Measurements from ENCODE around the gene CTBP2.
A peak's percentile ranks its signal among the peaks of the same experiment; 100 is the strongest.
"Not testable (repeated sequence)": the region's sequence is repeated elsewhere in the genome, so short reads cannot be mapped to it uniquely, and the experiment has no call there.

The CTBP2 gene

GRCh38 chr10:125082881-125083575, 77.3 kb downstream of the CTBP2 start:
- no peak for DNase-seq

DNA sequence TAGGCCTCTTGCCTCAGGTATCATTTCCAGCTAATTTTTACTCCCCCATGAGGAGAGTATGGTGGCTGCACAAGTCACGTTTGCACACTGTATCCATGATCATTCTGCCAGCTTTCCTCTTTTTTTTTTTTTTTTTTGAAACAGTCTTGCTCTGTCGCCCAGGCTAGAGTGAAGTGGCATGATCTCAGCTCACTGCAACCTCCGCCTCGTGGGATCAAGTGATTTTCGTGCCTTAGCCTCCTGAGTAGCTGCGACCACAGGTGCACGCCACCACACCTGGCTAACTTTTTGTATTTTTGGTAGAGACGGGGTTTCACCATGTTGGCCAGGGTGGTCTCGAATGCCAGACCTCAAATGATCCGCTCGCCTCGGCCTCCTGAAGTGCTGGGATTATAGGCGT, 77.9 kb downstream of the CTBP2 start:
- DNase-seq: not testable (repeated sequence)

GRCh38 chr10:125081931-125082330, 78.4 kb downstream of the CTBP2 start:
- DNase-seq: no peak

DNA sequence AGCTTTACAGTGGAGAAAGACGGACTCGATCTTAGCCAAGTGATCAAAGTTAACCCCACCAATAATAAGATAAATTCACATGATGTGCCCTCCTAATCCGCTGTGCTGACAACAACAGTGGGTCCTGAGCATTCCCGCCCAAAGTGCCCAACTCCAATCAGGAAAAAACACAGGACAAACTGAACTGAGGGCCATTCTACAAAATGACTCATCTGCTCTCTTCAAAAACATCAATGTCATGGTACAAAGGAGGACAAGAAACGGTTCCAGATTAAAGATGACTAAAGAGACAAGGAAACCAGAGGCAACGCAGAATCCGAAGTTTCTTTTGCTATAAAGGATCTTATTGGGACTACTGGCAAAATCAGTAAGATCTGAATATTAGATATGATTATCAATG, 79.4 kb downstream of the CTBP2 start:
- no peak for DNase-seq

DNA sequence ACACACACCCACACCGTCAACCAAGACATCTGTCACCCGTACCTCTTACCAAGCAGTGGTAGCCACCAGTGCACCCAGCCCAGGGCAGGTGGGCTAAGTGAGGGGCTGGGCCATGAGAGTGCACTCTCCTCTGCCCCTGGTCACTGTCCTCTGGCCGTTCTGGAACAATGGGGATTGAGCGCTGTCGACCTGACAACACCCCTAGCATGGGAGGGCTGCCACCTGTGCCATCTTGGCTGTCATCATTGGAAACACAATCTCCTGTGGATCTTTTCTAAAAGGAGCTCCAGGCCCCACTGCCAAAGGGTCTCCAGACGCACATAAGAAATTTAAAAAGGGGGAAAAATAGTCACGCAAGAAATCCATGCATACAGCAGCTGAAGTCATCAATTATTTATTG, 80.1 kb downstream of the CTBP2 start:
- DNase-seq: no peak

DNA sequence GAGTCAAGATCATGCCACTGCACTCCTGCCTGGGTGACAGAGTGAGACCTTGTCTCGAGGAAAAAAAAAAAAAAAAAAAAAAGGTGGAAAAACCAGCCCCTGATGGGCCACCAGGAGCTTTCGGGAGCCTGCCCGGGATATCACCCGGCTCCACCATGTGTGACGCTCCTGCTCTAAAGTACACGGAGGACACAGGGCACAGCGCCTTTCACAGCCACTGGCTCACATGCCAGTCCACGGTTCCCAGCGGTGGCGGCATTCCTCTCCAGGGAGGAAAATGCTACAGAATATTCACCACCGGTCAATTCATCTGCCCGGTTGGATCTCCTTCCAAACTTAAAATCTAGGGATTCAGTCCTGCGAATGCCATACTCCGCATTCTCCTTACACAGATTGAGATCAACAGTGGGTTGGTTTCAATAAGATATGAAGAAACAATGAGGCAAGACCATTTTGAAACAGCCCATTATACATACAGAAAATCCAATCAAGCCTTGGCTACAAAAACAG, 81.2 kb downstream of the CTBP2 start:
- no peak for DNase-seq

GRCh38 chr10:125076891-125077541, 83.3 kb downstream of the CTBP2 start:
- DNase-seq: no peak

DNA sequence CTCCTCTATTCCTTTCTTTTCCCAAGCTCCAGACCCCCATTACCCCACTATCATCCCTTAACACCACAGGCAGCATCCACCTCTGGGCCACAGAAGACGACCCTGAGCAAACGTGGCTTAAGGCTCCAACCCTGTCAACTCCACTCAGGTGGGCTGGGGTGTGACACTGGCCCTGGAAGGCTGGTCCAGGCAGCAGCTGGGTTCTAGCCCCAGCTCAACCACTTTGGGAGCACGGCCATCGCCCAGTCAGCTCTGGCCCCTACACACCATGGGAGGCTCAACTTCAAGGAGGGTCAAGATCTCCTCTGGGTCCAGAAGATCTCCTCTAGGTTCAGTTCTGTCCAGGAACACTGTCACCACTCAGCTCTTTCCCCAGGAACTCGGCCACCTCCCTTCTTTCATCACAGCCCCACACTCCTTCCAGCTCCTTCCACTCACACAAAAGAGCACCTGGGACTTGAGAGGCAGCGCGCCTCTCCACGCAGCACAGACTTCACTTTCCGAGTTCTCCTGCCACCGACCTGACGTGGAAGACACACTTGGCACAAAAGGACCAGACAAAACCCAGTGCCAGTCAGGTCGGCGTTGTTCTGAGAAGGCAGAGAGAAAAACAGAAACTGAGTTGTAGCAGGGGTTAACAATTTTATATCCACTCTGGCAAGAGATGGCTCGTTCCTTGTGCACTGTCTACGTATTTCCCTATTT, 84.1 kb downstream of the CTBP2 start:
- no peak for DNase-seq

- DNase-seq: no peak
These were observed 86.4 kb downstream of the CTBP2 start for GRCh38 chr10:125073996-125074395.

DNA sequence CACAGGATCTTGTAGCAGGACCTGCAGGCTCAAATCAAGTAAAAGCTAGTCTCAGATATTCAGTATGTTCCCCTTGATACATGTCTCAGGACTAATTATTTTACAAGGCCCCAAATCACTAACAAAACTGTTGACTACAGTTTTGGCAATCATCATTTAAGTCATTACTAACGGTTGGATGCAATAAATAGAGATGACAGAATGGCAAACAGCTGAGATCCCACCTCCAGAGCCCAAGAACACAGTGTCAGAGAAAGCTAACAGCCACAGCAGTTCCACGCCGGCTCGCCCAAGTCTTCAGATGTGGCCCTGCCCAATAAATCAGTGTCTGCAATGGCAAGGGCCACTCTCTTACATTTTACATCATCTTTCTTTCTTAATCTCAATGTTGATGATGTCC, 87.6 kb downstream of the CTBP2 start:
- no peak for DNase-seq

DNA sequence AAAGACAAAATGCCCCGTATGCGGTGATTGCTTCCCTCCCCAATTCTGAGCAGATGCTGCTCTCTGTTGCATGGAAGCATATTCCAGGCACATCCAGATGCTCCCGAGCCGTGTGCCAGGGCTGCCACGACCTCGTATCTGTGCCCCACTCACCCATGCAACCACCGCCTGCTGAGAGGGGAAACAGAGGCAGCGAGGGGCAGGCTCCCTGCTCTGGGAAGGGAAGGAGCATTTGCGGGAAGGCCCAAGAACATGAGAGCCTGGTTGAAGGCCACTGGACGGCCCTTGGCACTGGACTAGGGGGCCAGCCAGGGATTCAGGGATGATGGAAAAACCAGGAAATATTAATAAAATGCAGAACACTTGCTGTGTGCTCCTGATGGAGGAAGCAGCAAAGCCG, 89.4 kb downstream of the CTBP2 start:
- DNase-seq: no peak

GRCh38 chr10:125068406-125068805, 92.0 kb downstream of the CTBP2 start:
- DNase-seq: no peak

DNA sequence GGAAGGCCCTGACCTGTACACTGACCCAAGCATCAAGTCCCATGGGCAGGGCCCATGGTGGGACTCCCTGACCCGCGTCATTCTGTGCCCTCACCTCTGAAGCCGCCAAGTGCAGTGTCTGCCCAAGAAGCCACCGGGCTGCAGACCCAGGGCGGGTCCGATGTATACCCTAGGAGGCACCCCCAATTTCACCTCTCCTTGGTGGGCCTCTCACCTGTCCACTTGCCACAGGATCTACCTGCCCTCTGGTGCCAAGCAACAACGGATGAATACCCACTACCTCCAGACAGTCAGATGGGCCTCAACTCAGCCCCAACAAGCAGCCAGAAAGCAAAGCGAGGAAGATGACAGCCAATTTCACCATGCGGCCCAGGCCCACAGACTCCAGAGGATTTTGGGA, 92.6 kb downstream of the CTBP2 start:
- DNase-seq: no peak

- DNase-seq: no peak
These were observed 93.5 kb downstream of the CTBP2 start for GRCh38 chr10:125066764-125067450.

DNA sequence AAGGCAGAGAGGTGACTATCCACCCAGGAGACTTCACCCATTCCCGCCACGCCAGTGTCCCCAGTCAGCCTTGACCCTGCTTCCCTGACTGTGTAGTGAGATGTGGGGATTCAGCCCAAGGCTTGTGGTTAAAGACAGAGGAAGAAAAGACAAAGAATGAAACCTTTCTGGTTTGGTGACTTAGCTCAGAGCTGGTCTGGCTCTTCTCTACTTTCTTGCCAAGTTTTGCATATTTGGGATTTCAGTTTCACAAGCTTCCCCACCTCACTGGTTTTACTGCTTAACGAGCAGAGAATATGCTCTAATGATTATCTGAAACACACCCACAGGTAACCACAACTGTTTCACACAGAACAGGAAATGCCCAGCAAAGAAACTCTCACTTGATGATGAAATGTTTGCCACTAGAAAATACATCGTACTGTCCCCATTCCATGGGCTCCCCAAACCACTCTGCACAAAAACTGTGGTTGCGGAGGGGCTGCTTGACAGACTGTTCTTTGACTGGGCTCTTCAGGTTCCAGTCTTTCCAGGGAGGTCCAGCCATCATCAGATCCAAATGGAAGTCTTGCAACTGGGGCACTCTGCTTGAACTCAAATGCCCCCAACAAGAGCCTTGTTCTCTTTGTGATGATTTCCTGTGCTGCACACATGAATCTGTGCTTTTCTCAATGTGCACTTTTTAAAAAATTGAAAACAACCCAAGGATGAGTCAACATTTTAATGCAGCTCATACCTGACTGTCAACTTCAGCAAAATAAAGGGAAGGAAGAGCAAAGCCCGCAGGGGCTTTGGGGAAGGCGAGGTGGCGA, 95.5 kb downstream of the CTBP2 start:
- DNase-seq: peak; percentile 95

GRCh38 chr10:125063256-125063925, 97.0 kb downstream of the CTBP2 start:
- DNase-seq: no peak

- DNase-seq: no peak
These were observed 97.5 kb downstream of the CTBP2 start for GRCh38 chr10:125062914-125063230.

DNA sequence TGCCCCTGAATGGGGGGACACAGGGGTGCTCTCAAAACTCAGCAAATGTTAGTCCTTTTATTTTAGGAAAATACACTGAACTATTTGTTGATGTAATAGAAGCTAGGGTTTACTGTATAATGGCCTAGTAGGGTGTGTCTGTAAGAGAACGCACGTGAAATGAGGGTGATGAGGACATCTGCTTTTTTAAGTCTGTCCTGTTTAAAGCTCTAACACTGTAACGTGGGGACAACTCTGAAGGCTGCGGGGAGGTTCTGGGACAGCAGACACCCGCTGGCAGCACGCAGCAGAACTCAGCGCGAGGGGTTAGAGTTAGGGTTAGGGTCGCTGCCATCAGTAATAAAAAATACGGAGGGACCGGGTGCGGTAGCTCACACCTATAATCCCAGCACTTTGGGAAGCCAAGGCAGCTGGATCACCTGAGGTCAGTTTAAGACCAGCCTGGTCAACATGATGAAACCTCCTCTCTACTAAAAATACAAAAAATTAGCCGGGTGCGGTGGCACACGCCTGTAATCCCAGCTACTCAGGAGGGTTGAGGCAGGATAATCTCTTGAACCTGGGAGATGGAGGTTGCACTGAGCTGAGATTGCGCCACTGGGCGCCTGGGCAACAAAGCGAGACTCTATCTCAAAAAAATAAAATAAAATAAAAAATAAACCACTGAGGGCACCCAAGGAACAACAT, 98.0 kb downstream of the CTBP2 start:
- peak; percentile 36 for DNase-seq

DNA sequence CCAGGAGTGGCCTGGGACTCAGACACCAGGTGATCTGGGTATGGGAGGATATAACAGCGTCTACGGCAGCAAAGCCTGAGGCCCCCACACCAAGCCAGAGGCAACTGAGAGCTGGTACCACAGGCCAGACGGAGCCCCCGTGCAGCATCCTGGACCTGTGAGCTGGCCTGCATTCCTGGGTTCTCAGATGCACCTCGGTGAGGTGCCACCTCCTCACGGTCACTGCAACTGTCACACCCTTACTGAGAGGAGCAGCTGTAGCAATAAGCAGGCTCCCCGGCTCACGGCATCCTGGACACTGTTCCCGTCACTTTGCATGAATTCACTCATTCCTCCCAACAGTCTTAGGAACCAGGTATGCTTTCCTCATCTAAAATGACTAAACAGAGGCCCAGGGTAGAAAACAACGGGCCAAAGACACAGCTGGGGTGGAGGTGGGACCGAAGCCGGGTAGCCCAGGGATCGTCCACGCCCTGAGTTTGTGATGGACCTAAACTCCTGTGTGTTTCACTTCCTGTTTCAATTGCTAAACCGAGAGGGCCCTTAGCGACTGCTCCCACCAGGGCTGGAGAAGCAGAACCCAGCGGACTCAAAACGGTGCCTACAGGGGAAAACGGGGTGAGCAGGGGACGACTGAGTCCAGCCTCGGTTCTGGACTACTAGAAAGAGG, 98.7 kb downstream of the CTBP2 start:
- DNase-seq: peak; percentile 82

GRCh38 chr10:125060826-125061556, 99.4 kb downstream of the CTBP2 start:
- peak; percentile 85 for DNase-seq
